ENCODE measurements around the gene EPHB4. TPM values are rescaled to one million over a fixed set of nuclear protein-coding genes. Genes with fewer than 3 reads are reported as not detected.

The EPHB4 gene
- total RNA-seq, 4 donors from 2014 or later: 29.1 to 55.0 (median 36.5) TPM

- H3K27ac ChIP-seq: no peak overlapping the region
- H3K36me3 ChIP-seq: no peaks in the 10 kb centered on the region
- 59 to 64% methylated on average over 11 to 17 of the region's 17 CpGs for WGBS, 2 donors
- H3K9me3 ChIP-seq: peaks cover 0 to 6% (median 0%) of the 10 kb centered on the region in 3 donors
- no peak for TF ChIP-seq CTCF (IDR thresholded peaks at IDR 0.05)
- TF ChIP-seq POLR2A (IDR thresholded peaks at IDR 0.05): no peak
- H3K27me3 ChIP-seq: peaks cover 0 to 34% (median 0%) of the 10 kb centered on the region in 4 donors
- no peak overlapping the region for H3K4me3 ChIP-seq
- no peak for DNase-seq
- no peaks in the 10 kb centered on the region for H3K4me1 ChIP-seq
- intact Hi-C loops (cut with DNase I): no loop called here
These were observed 48.0 kb downstream of the EPHB4 start for GRCh38 chr7:100779359-100779758.

- 63 to 74% methylated on average over 6 of the region's 6 CpGs for WGBS, 2 donors
- Histone ChIP-seq H3K9me3 (no peaks in the 10 kb centered on the region), H3K4me3 (no peak overlapping the region), H3K27ac (no peak overlapping the region), H3K36me3 (no peaks in the 10 kb centered on the region), H3K4me1 (no peaks in the 10 kb centered on the region), H3K27me3 (peaks cover 0 to 32% (median 0%) of the 10 kb centered on the region in 4 donors)
- no peak for DNase-seq
- intact Hi-C loops (cut with DNase I): no loop called here
- TF ChIP-seq CTCF (IDR thresholded peaks at IDR 0.05): no peak
These were observed 49.2 kb downstream of the EPHB4 start for GRCh38 chr7:100778061-100778621.

- Histone ChIP-seq H3K27me3 (peaks cover 0 to 18% (median 0%) of the 10 kb centered on the region in 4 donors), H3K27ac (no peak overlapping the region), H3K9me3 (no peaks in the 10 kb centered on the region), H3K36me3 (no peaks in the 10 kb centered on the region), H3K4me1 (no peaks in the 10 kb centered on the region), H3K4me3 (no peak overlapping the region)
- no peak for TF ChIP-seq CTCF (IDR thresholded peaks at IDR 0.05)
- no peak for TF ChIP-seq POLR2A (IDR thresholded peaks at IDR 0.05)
- intact Hi-C loops (cut with DNase I): no loop called here
- WGBS, 2 donors: 60 to 100% methylated on average over 1 to 2 of the region's 9 CpGs
- no peak for DNase-seq
These were observed 53.8 kb downstream of the EPHB4 start for GRCh38 chr7:100773491-100773890.

GRCh38 chr7:100768784-100769183 lies 58.5 kb downstream of the EPHB4 start:
- 80 to 95% methylated on average over 7 of the region's 7 CpGs for WGBS, 2 donors
- H3K27ac ChIP-seq: no peak overlapping the region

GRCh38 chr7:100765250-100765649 lies 62.1 kb downstream of the EPHB4 start:
- Histone ChIP-seq H3K4me3 (no peak overlapping the region), H3K4me1 (peaks cover 0 to 13% (median 0%) of the 10 kb centered on the region in 3 donors), H3K9me3 (no peaks in the 10 kb centered on the region), H3K36me3 (no peaks in the 10 kb centered on the region), H3K27ac (no peak overlapping the region), H3K27me3 (peaks cover 0 to 5% (median 0%) of the 10 kb centered on the region in 4 donors)
- DNase-seq: no peak
- TF ChIP-seq CTCF (IDR thresholded peaks at IDR 0.05) (no peak), POLR2A (IDR thresholded peaks at IDR 0.05) (no peak)
- intact Hi-C loops (cut with DNase I): no loop called here
- 42 to 56% methylated on average over 16 of the region's 16 CpGs for WGBS, 2 donors

More at GRCh38 chr7:100768784-100769183, 58.5 kb downstream of the EPHB4 start:
- DNase-seq: no peak
- H3K36me3 ChIP-seq: no peaks in the 10 kb centered on the region
- no peaks in the 10 kb centered on the region for H3K27me3 ChIP-seq
- peaks cover 0 to 3% (median 0%) of the 10 kb centered on the region in 3 donors for H3K4me1 ChIP-seq
- no peaks in the 10 kb centered on the region for H3K9me3 ChIP-seq
- intact Hi-C loops (cut with DNase I): no loop called here
- no peak overlapping the region for H3K4me3 ChIP-seq
- TF ChIP-seq CTCF (IDR thresholded peaks at IDR 0.05) (no peak), POLR2A (IDR thresholded peaks at IDR 0.05) (no peak)
